Adrenal gland (tissue), 12 donors: ENCODE results near the gene ATF7IP. TPM values are rescaled to one million over a fixed set of nuclear protein-coding genes. Genes with fewer than 3 reads are reported as not detected.

Experiments
- DNase-seq, 7 donors: peaks; one replicate each; pipeline ENCODE4 v3.0.0-alpha.2; 2019 to 2020
- H3K27ac ChIP-seq, 5 donors: fragments of 200-600 bp; sonication (generic) in 4 of 5; 1 replicate in 3 of 5; 2 replicates in 2 of 5; pipeline versions ENCODE4 v1.5.1 to v1.8.0; 2016 to 2020; ENCODE audit warnings: mild to moderate bottlenecking in 1 of 5
- H3K27me3 ChIP-seq: fragments of 200-600 bp; 2 replicates; pipeline ENCODE4 v1.8.0; 2021
- H3K36me3 ChIP-seq, 2 donors: fragments of 200-600 bp; replicated peaks in 1 of 2; 1 replicate in 1 of 2; 2 replicates in 1 of 2; pipeline versions ENCODE4 v1.5.1 to v1.8.0; 2018 to 2022
- H3K4me1 ChIP-seq, 2 donors: fragments of 200-600 bp; replicated peaks in 1 of 2; 1 replicate in 1 of 2; 2 replicates in 1 of 2; pipeline versions ENCODE4 v1.5.1 to v1.8.0; 2018 to 2021
- H3K4me3 ChIP-seq, 4 donors: fragments of 200-600 bp; sonication (generic) in 3 of 4; one replicate each; pipeline ENCODE4 v1.5.1; 2016 to 2018
- H3K9me3 ChIP-seq, 3 donors: fragments of 200-600 bp; sonication (generic) in 1 of 3; replicated peaks in 1 of 3; 1 replicate in 2 of 3; 2 replicates in 1 of 3; pipeline versions ENCODE4 v1.5.1 to v1.8.0; 2016 to 2021
- POLR2A ChIP-seq, 2 donors: fragments of 450-650 bp; IDR thresholded peaks; one replicate each; pipeline ENCODE4 v1.6.1; 2017; ENCODE audit warnings: antibody characterized with exemption in 2 of 2, mild to moderate bottlenecking in 2 of 2, moderate library complexity in 1 of 2
- WGBS, 4 donors: extraction: QIAGEN DNeasy Blood & Tissue Kit in 2 of 4; methylation state at CpG; one replicate each; pipeline versions ENCODE4 v1.1.5 to v1.1.7; 2013 to 2017; 5-methylcytosine and 5-hydroxymethylcytosine counted together
- intact Hi-C, 2 donors: fragments of 100-400 bp; cut with DNase I; formaldehyde crosslinking; loops; one replicate each; pipeline versions ENCODE4 v1.14.1 to v1.15.0; 2022 to 2023
- polyA plus RNA-seq, 3 donors: library from polyadenylated mRNA; stranded (reverse); fragments of 200-250 nt in 2 of 3; fragments of 350-450 nt in 1 of 3; fragmentation: Illumina TruSeq in 1 of 3; extraction: RNeasy Lipid Tissue Mini Kit (QIAGEN cat#74804) in 1 of 3; gene quantifications; one replicate each; pipeline ENCODE4 v1.2.3, GENCODE V29; 2013 to 2014
- total RNA-seq, 9 donors: library from RNA; depleted of rRNA in 4 of 9; stranded (reverse); fragments of >200 nt in 4 of 9; fragments of 120-200 nt in 1 of 9; fragmentation: NEBNext Ultra II Directional in 1 of 9; extraction: Animal tissue kit (Norgen Biotek cat#: 25700) in 1 of 9; gene quantifications; one replicate each; pipeline versions ENCODE4 v1.1.0 to v1.2.4, GENCODE V29; 2013 to 2023
- TF ChIP-seq, protein P1 (sequence below), 6 experiments: fragments of 450-650 bp in 4 of 6; fragments of 200-600 bp in 2 of 6; sonication (generic) in 1 of 6; IDR thresholded peaks; 1 replicate in 5 of 6; 2 replicates in 1 of 6; pipeline versions ENCODE4 v1.5.1 to v1.8.0; 2016 to 2021; ENCODE audit warnings: antibody characterized with exemption in 6 of 6, mild to moderate bottlenecking in 2 of 6, moderate library complexity in 1 of 6
- donor health status: healthy with polysubstance abuse.
- donor health status: Bipolar disorder and iron deficiency.
- donor health status: DM: yes; HTN: yes; CAD: no.
- donor health status: DM: no; HTN: no; CAD: no.
- donor health status: DM: no; HTN: no; CAD: no.
- donor health status: DM: yes; HTN: yes; CAD: no.

The ATF7IP gene
- total and polyA plus RNA-seq, 12 donors, result 8.5 to 101 (median 45.3) TPM

DNA sequence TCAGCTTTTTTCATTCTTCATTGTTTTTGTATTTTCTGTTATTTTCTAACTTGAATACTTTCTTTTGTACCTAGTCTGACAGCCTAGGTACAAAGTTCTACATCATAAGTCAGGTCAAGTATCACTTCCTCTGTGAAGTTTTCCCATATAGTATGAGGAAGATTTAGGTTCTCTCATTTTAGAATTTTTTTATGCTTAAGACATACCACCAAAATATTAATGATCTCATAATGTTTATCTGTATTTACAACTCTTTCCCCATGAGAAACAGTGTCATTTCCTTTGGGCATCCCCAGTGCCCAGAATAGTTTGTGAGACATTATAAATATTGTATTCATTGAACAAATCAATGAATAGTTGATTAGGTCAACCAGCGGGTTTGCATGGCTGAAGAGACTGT, 3.1 kb upstream of the ATF7IP start:
- no peaks in the 10 kb centered on the region for H3K27me3 ChIP-seq
- no peak overlapping the region for H3K27ac ChIP-seq
- 93 to 97% (median 95%) methylated on average over 1 of the region's 1 CpG for WGBS, 4 donors
- no peak for TF ChIP-seq POLR2A (IDR thresholded peaks at IDR 0.05)
- TF ChIP-seq, protein P1, sequence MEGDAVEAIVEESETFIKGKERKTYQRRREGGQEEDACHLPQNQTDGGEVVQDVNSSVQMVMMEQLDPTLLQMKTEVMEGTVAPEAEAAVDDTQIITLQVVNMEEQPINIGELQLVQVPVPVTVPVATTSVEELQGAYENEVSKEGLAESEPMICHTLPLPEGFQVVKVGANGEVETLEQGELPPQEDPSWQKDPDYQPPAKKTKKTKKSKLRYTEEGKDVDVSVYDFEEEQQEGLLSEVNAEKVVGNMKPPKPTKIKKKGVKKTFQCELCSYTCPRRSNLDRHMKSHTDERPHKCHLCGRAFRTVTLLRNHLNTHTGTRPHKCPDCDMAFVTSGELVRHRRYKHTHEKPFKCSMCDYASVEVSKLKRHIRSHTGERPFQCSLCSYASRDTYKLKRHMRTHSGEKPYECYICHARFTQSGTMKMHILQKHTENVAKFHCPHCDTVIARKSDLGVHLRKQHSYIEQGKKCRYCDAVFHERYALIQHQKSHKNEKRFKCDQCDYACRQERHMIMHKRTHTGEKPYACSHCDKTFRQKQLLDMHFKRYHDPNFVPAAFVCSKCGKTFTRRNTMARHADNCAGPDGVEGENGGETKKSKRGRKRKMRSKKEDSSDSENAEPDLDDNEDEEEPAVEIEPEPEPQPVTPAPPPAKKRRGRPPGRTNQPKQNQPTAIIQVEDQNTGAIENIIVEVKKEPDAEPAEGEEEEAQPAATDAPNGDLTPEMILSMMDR (IDR thresholded peaks at IDR 0.05), result no peak
- H3K36me3 ChIP-seq, result no peaks in the 10 kb centered on the region
- H3K4me1 ChIP-seq, result peaks cover 0 to 16% of the 10 kb centered on the region in 2 donors
- DNase-seq, result no peak
- intact Hi-C loops, result no loop called here
- no peaks in the 10 kb centered on the region for H3K9me3 ChIP-seq
- no peak overlapping the region for H3K4me3 ChIP-seq

DNA sequence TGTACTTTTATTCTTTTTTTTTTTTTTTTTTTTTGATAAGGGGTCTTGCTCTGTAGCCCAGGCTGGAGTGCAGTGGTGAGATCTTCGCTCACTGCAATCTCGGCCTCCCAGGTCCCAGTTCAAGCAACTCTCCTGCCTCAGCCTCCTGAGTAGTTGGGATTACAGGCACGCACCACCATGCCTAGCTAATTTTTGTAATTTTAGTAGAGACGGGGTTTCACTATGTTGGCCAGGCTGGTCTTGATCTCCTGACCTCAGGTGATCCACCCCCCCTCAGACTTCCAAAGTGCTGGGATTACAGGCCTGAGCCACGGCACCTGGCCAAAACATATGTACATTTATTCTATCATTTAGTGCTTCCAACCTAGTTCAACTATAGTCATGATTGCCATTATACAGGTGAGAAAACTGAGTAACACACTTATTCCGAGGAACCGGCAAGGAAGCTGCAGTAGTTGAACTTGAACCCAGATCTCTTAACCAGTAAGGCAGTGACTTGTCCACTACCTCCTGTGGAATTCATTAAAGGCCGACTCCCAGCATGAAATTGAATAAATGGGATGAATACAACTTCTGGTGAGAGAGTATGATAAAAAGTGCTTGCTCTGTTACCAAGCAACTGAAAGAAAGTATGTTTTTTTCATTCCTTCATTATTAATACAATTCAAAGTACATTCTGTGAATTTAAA, 755 bp upstream of the ATF7IP start:
- WGBS, 4 donors, result 94 to 95% (median 95%) methylated on average over 7 to 8 of the region's 8 CpGs
- TF ChIP-seq, protein P1 (IDR thresholded peaks at IDR 0.05), result no peak
- TF ChIP-seq POLR2A (IDR thresholded peaks at IDR 0.05), result no peak
- DNase-seq, result no peak
- intact Hi-C loops, result loop anchor here in 1 of 2 donors (5.0 kb wide), 1 partner anchor 102 kb away; no protein-coding TSS in a partner anchor
- Histone ChIP-seq H3K4me3 (peak overlapping the region in 2 of 4 donors; percentile 56 to 80), H3K4me1 (peaks cover 0 to 29% of the 10 kb centered on the region in 2 donors), H3K27ac (peak overlapping the region; percentile 87 to 97 (median 94)), H3K36me3 (no peaks in the 10 kb centered on the region), H3K27me3 (no peaks in the 10 kb centered on the region), H3K9me3 (no peaks in the 10 kb centered on the region)

DNA sequence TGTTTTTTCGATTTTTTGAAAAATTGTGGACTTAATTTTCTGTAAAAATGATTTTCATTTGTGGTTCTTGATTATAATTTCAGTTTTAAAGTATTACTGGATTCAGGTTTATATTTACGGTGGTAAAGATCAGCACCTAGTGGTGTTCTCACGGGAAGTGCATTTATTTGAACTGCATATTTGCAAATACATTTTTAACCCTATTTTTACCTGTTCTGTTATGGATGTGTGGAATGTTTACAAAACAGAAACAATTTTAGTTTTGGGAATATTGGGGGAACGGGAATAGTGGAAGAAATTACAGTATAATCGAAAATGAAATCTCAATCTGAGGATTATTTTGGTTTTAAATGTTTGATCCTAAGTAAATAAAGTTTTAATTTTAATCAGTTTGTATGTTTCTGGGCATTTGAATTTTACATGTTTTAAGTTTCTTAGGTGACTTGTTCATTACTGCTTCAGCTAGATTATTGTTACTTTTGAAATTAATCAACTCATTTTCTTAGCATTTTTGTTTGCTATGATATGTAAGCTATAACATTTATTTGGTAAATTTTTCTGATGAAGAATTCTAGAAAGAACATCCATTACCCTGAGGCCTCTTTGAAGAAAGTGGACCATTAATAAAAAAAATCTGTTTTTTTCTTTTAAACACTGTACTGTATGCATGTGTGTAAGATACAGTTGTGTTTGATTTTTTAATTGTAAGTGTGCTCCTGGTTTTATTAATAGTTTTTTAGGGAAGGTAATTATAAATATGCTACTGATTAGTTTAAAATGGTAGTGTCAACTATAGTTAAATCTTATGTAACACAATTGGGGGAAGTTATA, 942 bp downstream of the ATF7IP start:
- whole genome bisulfite sequencing, 4 donors, result 7 to 11% (median 10%) methylated on average over 5 of the region's 5 CpGs
- no peak for DNase-seq
- intact Hi-C loops, result loop anchor here in 1 of 2 donors (5.0 kb wide), 1 partner anchor 104 kb away; no protein-coding TSS in a partner anchor
- H3K27me3 ChIP-seq, result no peaks in the 10 kb centered on the region
- peak overlapping the region; percentile 87 to 97 (median 94) for H3K27ac ChIP-seq
- H3K9me3 ChIP-seq, result no peaks in the 10 kb centered on the region
- H3K4me1 ChIP-seq, result peaks cover 0 to 34% of the 10 kb centered on the region in 2 donors
- TF ChIP-seq, protein P1 (IDR thresholded peaks at IDR 0.05), result peak in 5 of 6 experiments; percentile 7 to 50 (median 21)
- no peak for TF ChIP-seq POLR2A (IDR thresholded peaks at IDR 0.05)
- peak overlapping the region in 3 of 4 donors; percentile 56 to 87 (median 80) for H3K4me3 ChIP-seq
- no peaks in the 10 kb centered on the region for H3K36me3 ChIP-seq

DNA sequence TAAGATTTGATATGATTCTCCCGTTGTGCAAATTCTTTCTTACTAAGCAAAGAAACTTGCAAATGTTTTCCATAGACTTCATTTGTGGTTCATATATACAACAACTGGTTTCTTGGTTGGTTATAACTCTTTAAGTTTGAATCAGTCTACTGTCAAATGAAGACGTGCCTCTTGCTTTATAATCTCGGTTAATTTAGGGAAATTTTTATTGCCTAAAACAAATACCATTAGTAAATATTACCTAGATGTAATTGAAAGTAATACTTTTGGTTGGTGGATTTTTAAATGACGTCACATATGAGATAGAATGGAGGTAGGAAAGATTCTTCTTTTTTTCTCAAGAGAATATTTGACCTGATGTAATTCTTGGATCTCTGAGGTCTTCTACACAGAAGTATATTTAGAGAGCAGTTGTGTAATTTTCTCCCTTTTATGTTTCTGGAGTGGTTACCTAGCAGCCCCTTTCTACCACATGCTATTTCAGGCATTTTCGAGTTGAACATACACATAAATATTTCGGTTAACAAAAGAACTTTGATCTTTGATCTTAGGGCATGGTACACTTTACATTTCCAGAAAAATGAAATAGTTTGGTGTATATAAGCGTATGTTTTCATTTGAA, 1.7 kb downstream of the ATF7IP start:
- no peak for TF ChIP-seq POLR2A (IDR thresholded peaks at IDR 0.05)
- TF ChIP-seq, protein P1 (IDR thresholded peaks at IDR 0.05), result no peak
- no peaks in the 10 kb centered on the region for H3K9me3 ChIP-seq
- no peak for DNase-seq
- H3K4me3 ChIP-seq, result peak overlapping the region in 3 of 4 donors; percentile 14 to 80 (median 56)
- peaks cover 0 to 41% of the 10 kb centered on the region in 2 donors for H3K4me1 ChIP-seq
- no peaks in the 10 kb centered on the region for H3K27me3 ChIP-seq
- H3K27ac ChIP-seq, result peak overlapping the region; percentile 1 to 97 (median 94)
- 24 to 44% (median 34%) methylated on average over 7 of the region's 7 CpGs for WGBS, 4 donors
- intact Hi-C loops, result loop anchor here in 1 of 2 donors (5.0 kb wide), 1 partner anchor 105 kb away; no protein-coding TSS in a partner anchor
- no peaks in the 10 kb centered on the region for H3K36me3 ChIP-seq
